HS-5 (cell line): ENCODE results near the gene TBC1D16.

Source experiments
- DNase-seq: peaks from one replicate; pipeline ENCODE4 v3.0.0-alpha.2; 2012; ENCODE audit warnings: low read depth

TBC1D16 gene

GRCh38 chr17:79938336-79939093 lies 97.2 kb downstream of the TBC1D16 start:
- no peak for DNase-seq

- no peak for DNase-seq
These were observed 98.0 kb downstream of the TBC1D16 start for GRCh38 chr17:79937391-79938335.

GRCh38 chr17:79936641-79937381 lies 98.9 kb downstream of the TBC1D16 start:
- DNase-seq: no peak

GRCh38 chr17:79936050-79936449 lies 99.6 kb downstream of the TBC1D16 start:
- DNase-seq: no peak

- no peak for DNase-seq
These were observed 100.3 kb downstream of the TBC1D16 start for GRCh38 chr17:79935197-79935885.

GRCh38 chr17:79934653-79934970 lies 101.1 kb downstream of the TBC1D16 start:
- no peak for DNase-seq

- DNase-seq: no peak
These were observed 101.6 kb downstream of the TBC1D16 start for GRCh38 chr17:79933863-79934652.

GRCh38 chr17:79932451-79933306 lies 103.0 kb downstream of the TBC1D16 start:
- no peak for DNase-seq

- DNase-seq: no peak
These were observed 103.8 kb downstream of the TBC1D16 start for GRCh38 chr17:79931817-79932309.

- DNase-seq: no peak
These were observed 104.5 kb downstream of the TBC1D16 start for GRCh38 chr17:79930877-79931816.

- DNase-seq: no peak
These were observed 105.4 kb downstream of the TBC1D16 start for GRCh38 chr17:79930062-79930876.

- DNase-seq: no peak
These were observed 106.2 kb downstream of the TBC1D16 start for GRCh38 chr17:79929257-79930061.

- DNase-seq: no peak
These were observed 107.0 kb downstream of the TBC1D16 start for GRCh38 chr17:79928502-79929256.

GRCh38 chr17:79927688-79928501 lies 107.8 kb downstream of the TBC1D16 start:
- no peak for DNase-seq

- DNase-seq: no peak
These were observed 108.5 kb downstream of the TBC1D16 start for GRCh38 chr17:79927136-79927661.
